Measurements from ENCODE around the gene WSCD2. TPM values are rescaled to one million over a fixed set of nuclear protein-coding genes. Genes with fewer than 3 reads are reported as not detected.

Gene WSCD2
- total RNA-seq, 1 experiment from 2014 or later: not detected

GRCh38 chr12:108157870-108158459, 28.9 kb downstream of the WSCD2 start:
- DNase-seq (ENCODE audit: low read depth): no peak

- no peak for DNase-seq (ENCODE audit: low read depth)
Measured at GRCh38 chr12:108162207-108162606, 33.1 kb downstream of the WSCD2 start.

GRCh38 chr12:108166505-108166904, 37.4 kb downstream of the WSCD2 start:
- DNase-seq (ENCODE audit: low read depth): no peak

- DNase-seq (ENCODE audit: low read depth): no peak
Measured at GRCh38 chr12:108167974-108168373, 38.9 kb downstream of the WSCD2 start.

- no peak for DNase-seq (ENCODE audit: low read depth)
Measured at GRCh38 chr12:108169708-108170107, 40.6 kb downstream of the WSCD2 start.

GRCh38 chr12:108170164-108170563, 41.1 kb downstream of the WSCD2 start:
- DNase-seq (ENCODE audit: low read depth): no peak

GRCh38 chr12:108172033-108172432, 42.9 kb downstream of the WSCD2 start:
- DNase-seq (ENCODE audit: low read depth): no peak

- DNase-seq (ENCODE audit: low read depth): no peak
Measured at GRCh38 chr12:108173160-108173559, 44.1 kb downstream of the WSCD2 start.

- no peak for DNase-seq (ENCODE audit: low read depth)
Measured at GRCh38 chr12:108173892-108174291, 44.8 kb downstream of the WSCD2 start.

GRCh38 chr12:108174641-108175040, 45.6 kb downstream of the WSCD2 start:
- no peak for DNase-seq (ENCODE audit: low read depth)

- DNase-seq (ENCODE audit: low read depth): no peak
Measured at GRCh38 chr12:108175310-108175709, 46.2 kb downstream of the WSCD2 start.

GRCh38 chr12:108176292-108176691, 47.2 kb downstream of the WSCD2 start:
- DNase-seq (ENCODE audit: low read depth): no peak

GRCh38 chr12:108177131-108177530, 48.0 kb downstream of the WSCD2 start:
- DNase-seq (ENCODE audit: low read depth): no peak

GRCh38 chr12:108179305-108179704, 50.2 kb downstream of the WSCD2 start:
- no peak for DNase-seq (ENCODE audit: low read depth)

- no peak for DNase-seq (ENCODE audit: low read depth)
Measured at GRCh38 chr12:108180255-108181094, 51.4 kb downstream of the WSCD2 start.

- DNase-seq (ENCODE audit: low read depth): no peak
Measured at GRCh38 chr12:108181095-108181454, 52.0 kb downstream of the WSCD2 start.

- no peak for DNase-seq (ENCODE audit: low read depth)
Measured at GRCh38 chr12:108182096-108182495, 53.0 kb downstream of the WSCD2 start.

GRCh38 chr12:108185002-108185401, 55.9 kb downstream of the WSCD2 start:
- DNase-seq (ENCODE audit: low read depth): no peak

- DNase-seq (ENCODE audit: low read depth): no peak
Measured at GRCh38 chr12:108187831-108188230, 58.7 kb downstream of the WSCD2 start.

GRCh38 chr12:108190529-108190928, 61.4 kb downstream of the WSCD2 start:
- DNase-seq (ENCODE audit: low read depth): no peak

GRCh38 chr12:108191086-108191485, 62.0 kb downstream of the WSCD2 start:
- no peak for DNase-seq (ENCODE audit: low read depth)

- no peak for DNase-seq (ENCODE audit: low read depth)
Measured at GRCh38 chr12:108191938-108192337, 62.9 kb downstream of the WSCD2 start.

- DNase-seq (ENCODE audit: low read depth): no peak
Measured at GRCh38 chr12:108193493-108193892, 64.4 kb downstream of the WSCD2 start.
